Measurements from ENCODE around the gene CHRNA1. TPM values are rescaled to one million over a fixed set of nuclear protein-coding genes. Genes with fewer than 3 reads are reported as not detected.

CHRNA1 gene
- total RNA-seq, 4 donors from 2014 or later = not detected

DNA sequence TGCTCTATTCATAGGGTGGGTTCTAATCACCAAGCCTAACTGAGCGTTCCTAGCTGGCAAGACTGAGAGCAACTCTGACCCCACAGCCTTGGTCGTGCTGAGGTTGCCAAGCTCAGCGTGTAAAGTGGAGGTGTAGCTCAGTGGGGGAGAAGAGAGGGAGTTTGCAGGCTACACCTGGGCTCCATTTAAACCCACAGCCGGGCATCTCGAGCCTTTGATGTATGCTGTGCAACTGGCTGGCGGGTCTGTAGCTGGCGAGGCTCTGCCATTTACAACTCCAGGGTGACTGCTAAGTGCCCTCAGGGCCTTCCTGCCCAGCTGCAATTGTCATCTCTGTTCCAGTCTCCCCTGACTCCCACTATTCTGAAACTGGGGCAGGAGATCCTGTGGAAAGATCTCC, 20.0 kb upstream of the CHRNA1 start:
- no peak for DNase-seq (ENCODE audit: low spot score in 2 of 2)
- TF ChIP-seq POLR2A (IDR thresholded peaks at IDR 0.05) = no peak
- TF ChIP-seq EP300 (IDR thresholded peaks at IDR 0.05) = no peak
- no peak for TF ChIP-seq CTCF (IDR thresholded peaks at IDR 0.05)
- H3K9me3 ChIP-seq = no peaks in the 10 kb centered on the region
- H3K27me3 ChIP-seq = no peaks in the 10 kb centered on the region
- no peak overlapping the region for H3K27ac ChIP-seq
- H3K4me3 ChIP-seq = no peak overlapping the region
- WGBS, 2 donors = 85 to 94% methylated on average over 6 to 7 of the region's 7 CpGs
- peaks cover 0 to 16% (median 0%) of the 10 kb centered on the region in 4 donors for H3K4me1 ChIP-seq
- no peaks in the 10 kb centered on the region for H3K36me3 ChIP-seq

- Histone ChIP-seq H3K27me3 (no peaks in the 10 kb centered on the region), H3K36me3 (no peaks in the 10 kb centered on the region), H3K4me1 (peaks cover 0 to 15% (median 5%) of the 10 kb centered on the region in 4 donors), H3K9me3 (no peaks in the 10 kb centered on the region), H3K4me3 (no peak overlapping the region), H3K27ac (no peak overlapping the region)
- TF ChIP-seq EP300 (IDR thresholded peaks at IDR 0.05) (no peak), CTCF (IDR thresholded peaks at IDR 0.05) (no peak), POLR2A (IDR thresholded peaks at IDR 0.05) (no peak)
- 36 to 61% methylated on average over 11 of the region's 11 CpGs for WGBS, 2 donors
- no peak for DNase-seq (ENCODE audit: low spot score in 2 of 2)
Observed at GRCh38 chr2:174781996-174782395, 17.7 kb upstream of the CHRNA1 start.

DNA sequence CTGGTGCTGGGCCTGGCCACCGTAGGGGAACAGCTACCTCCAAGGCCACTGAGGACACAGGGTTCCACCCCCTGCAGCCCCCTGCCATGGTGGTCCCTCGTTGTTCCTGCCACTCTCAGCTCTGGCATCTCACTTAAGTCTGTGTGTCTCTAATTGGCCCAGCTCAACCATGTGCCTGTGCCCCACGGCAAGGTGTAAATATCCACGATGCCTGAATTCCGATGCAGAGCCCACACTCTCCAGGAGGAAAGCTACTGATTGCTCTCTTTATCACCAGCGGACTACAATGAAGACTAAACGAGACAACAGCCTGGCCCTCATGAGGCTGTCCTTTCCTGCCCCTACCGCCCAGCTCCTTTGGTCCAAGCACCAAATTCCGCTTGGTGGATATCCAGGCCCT, 17.0 kb upstream of the CHRNA1 start:
- Histone ChIP-seq H3K4me1 (peaks cover 0 to 15% (median 4%) of the 10 kb centered on the region in 4 donors), H3K36me3 (no peaks in the 10 kb centered on the region), H3K27ac (no peak overlapping the region), H3K4me3 (no peak overlapping the region), H3K27me3 (no peaks in the 10 kb centered on the region), H3K9me3 (no peaks in the 10 kb centered on the region)
- TF ChIP-seq POLR2A (IDR thresholded peaks at IDR 0.05) (no peak), EP300 (IDR thresholded peaks at IDR 0.05) (no peak), CTCF (IDR thresholded peaks at IDR 0.05) (no peak)
- no peak for DNase-seq (ENCODE audit: low spot score in 2 of 2)
- 87 to 89% methylated on average over 9 of the region's 9 CpGs for WGBS, 2 donors

- DNase-seq (ENCODE audit: low spot score in 2 of 2) = no peak
- Histone ChIP-seq H3K4me3 (no peak overlapping the region), H3K36me3 (no peaks in the 10 kb centered on the region), H3K27ac (no peak overlapping the region), H3K27me3 (no peaks in the 10 kb centered on the region), H3K4me1 (peaks cover 0 to 15% (median 2%) of the 10 kb centered on the region in 4 donors), H3K9me3 (no peaks in the 10 kb centered on the region)
- TF ChIP-seq EP300 (IDR thresholded peaks at IDR 0.05) (no peak), CTCF (IDR thresholded peaks at IDR 0.05) (no peak), POLR2A (IDR thresholded peaks at IDR 0.05) (no peak)
- WGBS, 2 donors = 88 to 89% methylated on average over 7 of the region's 7 CpGs
Observed at GRCh38 chr2:174780856-174781255, 16.6 kb upstream of the CHRNA1 start.

GRCh38 chr2:174780191-174780840, 16.0 kb upstream of the CHRNA1 start:
- Histone ChIP-seq H3K4me3 (no peak overlapping the region), H3K27me3 (no peaks in the 10 kb centered on the region)
- 94 to 98% methylated on average over 5 of the region's 5 CpGs for WGBS, 2 donors

More at GRCh38 chr2:174780191-174780840, 16.0 kb upstream of the CHRNA1 start:
- H3K4me1 ChIP-seq = peaks cover 0 to 15% (median 2%) of the 10 kb centered on the region in 4 donors
- no peaks in the 10 kb centered on the region for H3K9me3 ChIP-seq
- TF ChIP-seq CTCF (IDR thresholded peaks at IDR 0.05) (no peak), EP300 (IDR thresholded peaks at IDR 0.05) (no peak), POLR2A (IDR thresholded peaks at IDR 0.05) (no peak)
- DNase-seq (ENCODE audit: low spot score in 2 of 2) = no peak
- no peak overlapping the region for H3K27ac ChIP-seq
- H3K36me3 ChIP-seq = no peaks in the 10 kb centered on the region
